Adrenal gland (tissue), 12 donors: ENCODE measurements around the gene DNM2. TPM values are rescaled to one million over a fixed set of nuclear protein-coding genes. Genes with fewer than 3 reads are reported as not detected.

ENCODE experiments used
- DNase-seq, 7 donors: peaks; one replicate each; pipeline ENCODE4 v3.0.0-alpha.2; 2019 to 2020
- H3K27ac ChIP-seq, 5 donors: fragments of 200-600 bp; sonication (generic) in 4 of 5; 1 replicate in 3 of 5; 2 replicates in 2 of 5; pipeline versions ENCODE4 v1.5.1 to v1.8.0; 2016 to 2020; ENCODE audit warnings: mild to moderate bottlenecking in 1 of 5
- H3K27me3 ChIP-seq: fragments of 200-600 bp; 2 replicates; pipeline ENCODE4 v1.8.0; 2021
- H3K36me3 ChIP-seq, 2 donors: fragments of 200-600 bp; replicated peaks in 1 of 2; 1 replicate in 1 of 2; 2 replicates in 1 of 2; pipeline versions ENCODE4 v1.5.1 to v1.8.0; 2018 to 2022
- H3K4me1 ChIP-seq, 2 donors: fragments of 200-600 bp; replicated peaks in 1 of 2; 1 replicate in 1 of 2; 2 replicates in 1 of 2; pipeline versions ENCODE4 v1.5.1 to v1.8.0; 2018 to 2021
- H3K4me3 ChIP-seq, 4 donors: fragments of 200-600 bp; sonication (generic) in 3 of 4; one replicate each; pipeline ENCODE4 v1.5.1; 2016 to 2018
- H3K9me3 ChIP-seq, 3 donors: fragments of 200-600 bp; sonication (generic) in 1 of 3; replicated peaks in 1 of 3; 1 replicate in 2 of 3; 2 replicates in 1 of 3; pipeline versions ENCODE4 v1.5.1 to v1.8.0; 2016 to 2021
- CTCF ChIP-seq, 6 experiments: fragments of 450-650 bp in 4 of 6; fragments of 200-600 bp in 2 of 6; sonication (generic) in 1 of 6; IDR thresholded peaks; 1 replicate in 5 of 6; 2 replicates in 1 of 6; pipeline versions ENCODE4 v1.5.1 to v1.8.0; 2016 to 2021; ENCODE audit warnings: antibody characterized with exemption in 6 of 6, mild to moderate bottlenecking in 2 of 6, moderate library complexity in 1 of 6
- POLR2A ChIP-seq, 2 donors: fragments of 450-650 bp; IDR thresholded peaks; one replicate each; pipeline ENCODE4 v1.6.1; 2017; ENCODE audit warnings: antibody characterized with exemption in 2 of 2, mild to moderate bottlenecking in 2 of 2, moderate library complexity in 1 of 2
- WGBS, 4 donors: extraction: QIAGEN DNeasy Blood & Tissue Kit in 2 of 4; methylation state at CpG; one replicate each; pipeline versions ENCODE4 v1.1.5 to v1.1.7; 2013 to 2017; 5-methylcytosine and 5-hydroxymethylcytosine counted together
- intact Hi-C, 2 donors: fragments of 100-400 bp; cut with DNase I; formaldehyde crosslinking; loops; one replicate each; pipeline versions ENCODE4 v1.14.1 to v1.15.0; 2022 to 2023
- polyA plus RNA-seq, 3 donors: library from polyadenylated mRNA; stranded (reverse); fragments of 200-250 nt in 2 of 3; fragments of 350-450 nt in 1 of 3; fragmentation: Illumina TruSeq in 1 of 3; extraction: RNeasy Lipid Tissue Mini Kit (QIAGEN cat#74804) in 1 of 3; gene quantifications; one replicate each; pipeline ENCODE4 v1.2.3, GENCODE V29; 2013 to 2014
- total RNA-seq, 9 donors: library from RNA; depleted of rRNA in 4 of 9; stranded (reverse); fragments of >200 nt in 4 of 9; fragments of 120-200 nt in 1 of 9; fragmentation: NEBNext Ultra II Directional in 1 of 9; extraction: Animal tissue kit (Norgen Biotek cat#: 25700) in 1 of 9; gene quantifications; one replicate each; pipeline versions ENCODE4 v1.1.0 to v1.2.4, GENCODE V29; 2013 to 2023
- donor health status: healthy with polysubstance abuse.
- donor health status: Bipolar disorder and iron deficiency.
- donor health status: DM: yes; HTN: yes; CAD: no.
- donor health status: DM: no; HTN: no; CAD: no.
- donor health status: DM: no; HTN: no; CAD: no.
- donor health status: DM: yes; HTN: yes; CAD: no.

The DNM2 gene
- total and polyA plus RNA-seq, 12 donors = 73.3 to 196 (median 153) TPM

GRCh38 chr19:10764340-10764894 lies 46.5 kb downstream of the DNM2 start:
- DNase-seq = peak in 3 of 7 donors; percentile 52 to 57 (median 57)
- Histone ChIP-seq H3K27me3 (no peaks in the 10 kb centered on the region), H3K4me1 (peaks cover 45 to 74% of the 10 kb centered on the region in 2 donors), H3K4me3 (no peak overlapping the region), H3K9me3 (no peaks in the 10 kb centered on the region), H3K36me3 (peaks cover 0 to 22% of the 10 kb centered on the region in 2 donors), H3K27ac (peak overlapping the region in 3 of 5 donors; percentile 30 to 48 (median 32))
- intact Hi-C loops = no loop called here
- WGBS, 4 donors = 31 to 75% (median 59%) methylated on average over 6 to 9 of the region's 9 CpGs
- TF ChIP-seq POLR2A (IDR thresholded peaks at IDR 0.05) = no peak

- peaks cover 50 to 77% of the 10 kb centered on the region in 2 donors for H3K4me1 ChIP-seq
- 55 to 76% (median 62%) methylated on average over 7 to 9 of the region's 9 CpGs for whole genome bisulfite sequencing, 4 donors
These were observed 48.3 kb downstream of the DNM2 start for GRCh38 chr19:10766049-10766623.

GRCh38 chr19:10766671-10767201 lies 48.9 kb downstream of the DNM2 start:
- peaks cover 50 to 75% of the 10 kb centered on the region in 2 donors for H3K4me1 ChIP-seq
- peak; percentile 73 to 88 (median 86) for DNase-seq

More at GRCh38 chr19:10766049-10766623, 48.3 kb downstream of the DNM2 start:
- no peak overlapping the region for H3K4me3 ChIP-seq
- peak in 6 of 7 donors; percentile 60 to 77 (median 72) for DNase-seq
- peak overlapping the region; percentile 67 to 93 (median 90) for H3K27ac ChIP-seq
- no peaks in the 10 kb centered on the region for H3K9me3 ChIP-seq
- H3K36me3 ChIP-seq = peaks cover 0 to 14% of the 10 kb centered on the region in 2 donors
- TF ChIP-seq CTCF (IDR thresholded peaks at IDR 0.05) (no peak), POLR2A (IDR thresholded peaks at IDR 0.05) (no peak)
- H3K27me3 ChIP-seq = no peaks in the 10 kb centered on the region
- intact Hi-C loops = no loop called here

GRCh38 chr19:10767726-10768125 lies 49.8 kb downstream of the DNM2 start:
- TF ChIP-seq POLR2A (IDR thresholded peaks at IDR 0.05) (no peak), CTCF (IDR thresholded peaks at IDR 0.05) (no peak)
- peaks cover 50 to 72% of the 10 kb centered on the region in 2 donors for H3K4me1 ChIP-seq
- DNase-seq = no peak
- H3K4me3 ChIP-seq = no peak overlapping the region
- intact Hi-C loops = loop anchor here in 1 of 2 donors (2.0 kb wide), 1 partner anchor 49 kb away; the partner anchor contains the start of gene DNM2
- 73 to 86% (median 75%) methylated on average over 10 of the region's 10 CpGs for WGBS, 4 donors
- H3K36me3 ChIP-seq = peaks cover 0 to 4% of the 10 kb centered on the region in 2 donors
- H3K9me3 ChIP-seq = no peaks in the 10 kb centered on the region
- no peaks in the 10 kb centered on the region for H3K27me3 ChIP-seq
- peak overlapping the region in 4 of 5 donors; percentile 84 to 93 (median 90) for H3K27ac ChIP-seq

More at GRCh38 chr19:10766671-10767201, 48.9 kb downstream of the DNM2 start:
- Histone ChIP-seq H3K27ac (peak overlapping the region; percentile 67 to 93 (median 90)), H3K4me3 (no peak overlapping the region), H3K9me3 (no peaks in the 10 kb centered on the region), H3K36me3 (peaks cover 0 to 8% of the 10 kb centered on the region in 2 donors), H3K27me3 (no peaks in the 10 kb centered on the region)
- WGBS, 4 donors = 7 to 20% (median 13%) methylated on average over 6 to 10 of the region's 10 CpGs
- TF ChIP-seq CTCF (IDR thresholded peaks at IDR 0.05) (no peak), POLR2A (IDR thresholded peaks at IDR 0.05) (no peak)
- intact Hi-C loops = no loop called here
